Immature natural killer cell (primary cell): ENCODE measurements around the gene CCNG1. TPM values are rescaled to one million over a fixed set of nuclear protein-coding genes. Genes with fewer than 3 reads are reported as not detected.
A peak's percentile ranks its signal among the peaks of the same experiment; 100 is the strongest.
"Not testable (repeated sequence)": the region's sequence is repeated elsewhere in the genome, so short reads cannot be mapped to it uniquely, and the experiment has no call there.

Source experiments
- DNase-seq, 3 donors: peaks; one replicate each; pipeline ENCODE4 v3.0.0; 2022; ENCODE audit warnings: mixed read lengths in 1 of 3
- H3K27ac Mint-ChIP-seq, 6 donors: one replicate each; pipeline ENCODE4 v1.8.0; 2020; ENCODE audit warnings: mixed read lengths in 6 of 6, mild to moderate bottlenecking in 5 of 6, inconsistent platforms in 4 of 6, moderate library complexity in 3 of 6
- H3K27me3 Mint-ChIP-seq, 3 donors: one replicate each; pipeline ENCODE4 v1.8.0; 2020 to 2021; ENCODE audit warnings: low read depth in 3 of 3, mild to moderate bottlenecking in 3 of 3, mixed read lengths in 3 of 3, moderate library complexity in 3 of 3, inconsistent platforms in 1 of 3
- H3K36me3 Mint-ChIP-seq, 3 donors: one replicate each; pipeline ENCODE4 v1.8.0; 2020; ENCODE audit warnings: mixed read lengths in 3 of 3, inconsistent platforms in 2 of 3, mild to moderate bottlenecking in 2 of 3
- H3K4me1 Mint-ChIP-seq, 2 donors: one replicate each; pipeline ENCODE4 v1.8.0; 2020; ENCODE audit warnings: inconsistent platforms in 2 of 2, mild to moderate bottlenecking in 2 of 2, mixed read lengths in 2 of 2, moderate library complexity in 1 of 2
- H3K4me3 Mint-ChIP-seq, 5 donors: one replicate each; pipeline ENCODE4 v1.8.0; 2020; ENCODE audit warnings: mild to moderate bottlenecking in 5 of 5, mixed read lengths in 5 of 5, inconsistent platforms in 3 of 5, moderate library complexity in 3 of 5
- H3K9me3 Mint-ChIP-seq, 6 donors: one replicate each; pipeline ENCODE4 v1.8.0; 2020; ENCODE audit warnings: mild to moderate bottlenecking in 6 of 6, mixed read lengths in 6 of 6, inconsistent platforms in 4 of 6, moderate library complexity in 3 of 6
- polyA plus RNA-seq, 3 donors: library from polyadenylated mRNA; unstranded; fragments of 300-500 nt; fragmentation: Illumina TruSeq; gene quantifications; one replicate each; pipeline ENCODE4 v1.2.3, GENCODE V29; 2021

The CCNG1 gene, protein sequence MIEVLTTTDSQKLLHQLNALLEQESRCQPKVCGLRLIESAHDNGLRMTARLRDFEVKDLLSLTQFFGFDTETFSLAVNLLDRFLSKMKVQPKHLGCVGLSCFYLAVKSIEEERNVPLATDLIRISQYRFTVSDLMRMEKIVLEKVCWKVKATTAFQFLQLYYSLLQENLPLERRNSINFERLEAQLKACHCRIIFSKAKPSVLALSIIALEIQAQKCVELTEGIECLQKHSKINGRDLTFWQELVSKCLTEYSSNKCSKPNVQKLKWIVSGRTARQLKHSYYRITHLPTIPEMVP
- polyA plus RNA-seq, result 100 to 1,000 TPM in 1 of 3 donors, 10 to 100 TPM in 2; 67.5 to 118 (median 92.9) TPM

- Mint-ChIP-seq H3K36me3 (peaks cover 0 to 14% (median 5%) of the 10 kb centered on the region in 3 donors), H3K27me3 (peaks cover 5 to 6% (median 6%) of the 10 kb centered on the region in 3 donors), H3K27ac (peak within 1 kb of the TSS; percentile 86 to 94 (median 91)), H3K4me1 (peaks cover 30 to 56% of the 10 kb centered on the region in 2 donors), H3K9me3 (no peaks in the 10 kb centered on the region), H3K4me3 (peak within 1 kb of the TSS; percentile 85 to 95 (median 91))
- DNase-seq, result peak; percentile 90 to 92 (median 91)
These were observed at the start of gene CCNG1 for GRCh38 chr5:163437309-163438182. Gene CCNG1, plus strand, starts transcription at chr5:163437595. Its CDS starts 1,662 bp downstream, at chr5:163439257.

DNA sequence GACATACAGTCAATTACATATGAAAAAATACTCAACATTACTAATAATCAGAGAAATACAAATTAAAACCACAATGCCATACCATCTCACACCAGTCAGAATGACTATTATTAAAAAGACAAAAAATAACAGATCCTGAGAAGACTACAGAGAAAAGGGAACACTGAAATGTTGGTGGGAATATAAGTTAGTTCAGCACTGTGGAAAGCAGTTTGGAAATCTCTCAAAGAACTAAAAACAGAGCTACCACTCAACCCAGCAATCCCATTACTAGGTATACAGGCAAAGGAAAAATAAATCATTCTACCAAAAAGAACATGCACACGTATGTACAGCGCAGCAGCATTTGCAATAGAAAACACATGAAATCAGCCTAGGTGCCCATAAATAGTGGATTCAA, 41.6 kb upstream of the CCNG1 start:
- H3K9me3 Mint-ChIP-seq, result peaks cover 0 to 8% (median under 1%) of the 10 kb centered on the region in 6 donors
- no peaks in the 10 kb centered on the region for H3K4me1 Mint-ChIP-seq
- no peak overlapping the region for H3K27ac Mint-ChIP-seq
- DNase-seq, result no peak
- H3K27me3 Mint-ChIP-seq, result peaks cover 2 to 13% (median 6%) of the 10 kb centered on the region in 3 donors
- no peaks in the 10 kb centered on the region for H3K36me3 Mint-ChIP-seq
- H3K4me3 Mint-ChIP-seq, result no peak overlapping the region

DNA sequence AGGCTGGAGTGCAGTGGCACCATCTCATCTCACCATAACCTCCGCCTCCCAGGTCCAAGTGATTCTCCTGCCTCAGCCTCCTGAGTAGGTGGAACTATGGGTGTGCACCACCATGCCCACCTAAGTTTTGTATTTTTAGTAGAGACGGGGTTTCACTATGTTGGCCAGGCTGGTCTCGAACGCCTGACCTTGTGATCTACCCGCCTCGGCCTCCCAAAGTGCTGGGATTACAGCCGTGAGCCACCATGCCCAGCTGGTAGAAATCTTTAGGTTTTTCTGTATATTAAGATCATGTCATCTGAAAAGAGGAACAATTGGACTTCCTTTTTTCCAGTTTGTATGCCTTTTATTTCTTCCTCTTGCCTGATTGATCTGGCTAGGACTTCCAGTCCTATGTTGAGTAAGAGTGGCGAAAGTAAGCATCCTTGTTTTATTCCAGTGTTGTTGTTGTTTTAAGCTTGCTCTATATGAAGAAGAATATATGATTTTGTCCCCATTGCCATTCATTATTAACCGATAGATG, 40.5 kb upstream of the CCNG1 start:
- not testable (repeated sequence) for H3K4me3 Mint-ChIP-seq, H3K4me1 Mint-ChIP-seq, H3K36me3 Mint-ChIP-seq, H3K27ac Mint-ChIP-seq, DNase-seq, H3K9me3 Mint-ChIP-seq
- H3K27me3 Mint-ChIP-seq, result peaks cover 2 to 10% (median 5%) of the 10 kb centered on the region in 3 donors

DNA sequence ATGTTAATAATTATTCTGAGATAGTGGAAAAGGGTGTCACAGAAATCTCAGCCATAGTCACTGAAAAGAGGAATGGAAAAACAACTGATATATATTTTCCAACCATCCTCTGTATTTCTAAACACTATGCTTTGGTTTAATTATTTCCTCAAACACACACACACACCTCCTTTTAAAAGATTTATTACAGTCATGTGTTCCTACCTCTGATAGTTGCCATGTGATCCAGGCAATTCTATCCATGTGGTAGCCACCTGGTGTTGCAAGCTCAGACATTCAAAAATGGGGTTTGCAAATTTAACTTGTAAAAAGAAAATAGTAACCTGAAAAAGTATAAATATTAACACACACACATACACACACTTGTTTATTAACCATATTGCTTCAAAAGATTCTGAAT, 40.0 kb upstream of the CCNG1 start:
- DNase-seq, result no peak
- Mint-ChIP-seq H3K27ac (no peak overlapping the region), H3K4me3 (no peak overlapping the region), H3K36me3 (no peaks in the 10 kb centered on the region), H3K4me1 (no peaks in the 10 kb centered on the region), H3K27me3 (peaks cover 2 to 10% (median 5%) of the 10 kb centered on the region in 3 donors), H3K9me3 (peaks cover 0 to 6% (median 0%) of the 10 kb centered on the region in 6 donors)

- H3K4me1 Mint-ChIP-seq, result no peaks in the 10 kb centered on the region
- no peaks in the 10 kb centered on the region for H3K36me3 Mint-ChIP-seq
- no peak for DNase-seq
- peaks cover 0 to 6% (median 4%) of the 10 kb centered on the region in 3 donors for H3K27me3 Mint-ChIP-seq
- H3K9me3 Mint-ChIP-seq, result peaks cover 0 to 2% (median 0%) of the 10 kb centered on the region in 6 donors
- H3K27ac Mint-ChIP-seq, result no peak overlapping the region
- no peak overlapping the region for H3K4me3 Mint-ChIP-seq
These were observed 37.5 kb upstream of the CCNG1 start for GRCh38 chr5:163399923-163400322.

DNA sequence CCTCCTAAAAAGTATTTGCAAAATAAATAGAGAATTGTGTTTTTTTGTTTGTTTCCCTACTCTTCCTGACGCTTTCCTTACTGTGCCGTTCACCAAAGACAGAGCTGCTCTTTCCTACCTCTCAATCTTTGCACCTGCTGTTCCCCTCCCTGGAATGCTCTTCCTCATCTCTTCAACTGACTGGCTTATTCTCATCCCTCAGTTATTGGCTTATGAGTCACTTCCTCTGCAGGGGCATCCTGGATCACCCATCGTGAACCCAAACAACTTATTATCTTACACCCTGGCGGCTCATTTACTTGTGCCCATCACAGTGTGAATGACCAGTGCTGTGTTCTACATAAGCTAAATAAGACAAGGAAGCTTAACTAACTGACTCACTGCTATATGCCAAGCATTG, 36.1 kb upstream of the CCNG1 start:
- peaks cover 0 to 2% (median 0%) of the 10 kb centered on the region in 6 donors for H3K9me3 Mint-ChIP-seq
- no peak for DNase-seq
- peaks cover 0 to 6% (median under 1%) of the 10 kb centered on the region in 3 donors for H3K27me3 Mint-ChIP-seq
- H3K4me1 Mint-ChIP-seq, result no peaks in the 10 kb centered on the region
- no peaks in the 10 kb centered on the region for H3K36me3 Mint-ChIP-seq
- no peak overlapping the region for H3K4me3 Mint-ChIP-seq
- H3K27ac Mint-ChIP-seq, result no peak overlapping the region

- Mint-ChIP-seq H3K27ac (no peak overlapping the region), H3K4me3 (no peak overlapping the region), H3K27me3 (peaks cover 0 to 6% (median 0%) of the 10 kb centered on the region in 3 donors), H3K4me1 (peaks cover 0 to 2% of the 10 kb centered on the region in 2 donors), H3K9me3 (peaks cover 0 to 2% (median 0%) of the 10 kb centered on the region in 6 donors), H3K36me3 (no peaks in the 10 kb centered on the region)
- DNase-seq, result no peak
These were observed 35.4 kb upstream of the CCNG1 start for GRCh38 chr5:163402007-163402406.

DNA sequence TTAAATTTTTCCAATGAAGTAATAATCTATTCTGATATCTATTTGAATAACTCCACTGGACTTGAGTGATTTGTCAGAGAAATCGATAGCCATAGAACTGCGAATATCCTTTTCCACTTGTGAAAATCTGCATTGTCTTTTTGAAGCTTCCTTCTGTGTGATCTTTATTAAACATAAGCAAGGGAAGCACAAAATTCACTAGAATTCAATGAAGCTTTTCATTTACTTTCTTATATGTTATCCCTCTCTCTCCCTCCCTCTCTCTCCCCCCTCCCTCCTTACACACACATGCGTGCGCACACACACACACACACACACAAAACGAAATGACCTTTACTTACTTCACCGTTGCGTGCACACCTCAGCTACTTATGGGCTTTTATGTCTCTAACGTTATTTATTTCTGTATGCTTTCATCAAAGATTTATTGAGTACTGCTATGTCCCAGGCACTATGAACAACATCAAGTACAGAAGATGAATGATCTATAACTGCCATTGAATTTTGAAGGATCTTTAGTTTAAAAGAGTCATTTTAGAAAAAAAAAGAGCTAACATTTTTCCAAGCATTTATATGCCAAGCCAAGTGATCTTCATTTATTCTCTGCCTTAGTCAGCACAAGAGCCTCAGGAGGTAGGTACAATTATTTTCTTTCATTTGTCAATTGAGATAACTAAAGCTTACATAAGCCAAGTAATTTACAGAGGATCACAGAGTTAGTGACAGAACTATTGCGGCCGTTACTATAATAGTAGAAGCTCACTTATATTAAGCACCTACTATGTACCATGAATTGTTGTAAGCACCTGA, 32.8 kb upstream of the CCNG1 start:
- Mint-ChIP-seq H3K27me3 (peaks cover 0 to 6% (median 4%) of the 10 kb centered on the region in 3 donors), H3K9me3 (peaks cover 0 to 2% (median 0%) of the 10 kb centered on the region in 6 donors), H3K4me1 (peaks cover 4 to 13% of the 10 kb centered on the region in 2 donors), H3K27ac (no peak overlapping the region), H3K36me3 (no peaks in the 10 kb centered on the region), H3K4me3 (no peak overlapping the region)
- no peak for DNase-seq

DNA sequence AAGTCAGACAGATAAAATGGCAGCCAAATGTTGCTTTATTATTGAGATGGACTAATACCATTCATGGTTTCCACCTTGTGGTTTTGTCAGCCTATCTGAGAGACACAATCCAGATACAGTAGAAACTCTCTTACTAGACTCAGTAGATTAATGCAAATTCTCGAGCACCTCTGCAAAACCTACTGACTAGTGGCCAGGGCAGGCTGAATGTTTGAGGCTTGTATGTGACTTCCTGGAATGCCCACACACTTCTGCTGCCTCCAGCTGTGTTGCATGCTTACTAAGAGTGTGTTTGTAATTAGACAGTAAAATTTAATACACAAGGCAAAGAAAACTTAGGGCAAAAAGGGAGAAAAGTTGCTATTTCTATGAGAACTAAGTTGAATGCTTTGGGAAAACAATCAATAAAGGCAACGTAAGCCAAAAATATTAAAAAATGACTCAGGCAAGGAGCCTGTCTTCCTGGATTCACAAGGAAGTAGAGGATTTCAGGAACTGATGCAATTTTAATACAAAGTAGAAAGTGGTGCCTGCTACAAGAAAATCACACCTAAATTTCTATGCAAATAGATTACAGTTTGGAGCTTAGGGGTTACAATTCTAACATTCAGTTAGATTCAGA, 30.2 kb upstream of the CCNG1 start:
- Mint-ChIP-seq H3K9me3 (no peaks in the 10 kb centered on the region), H3K4me3 (no peak overlapping the region), H3K27me3 (peaks cover 0 to 4% (median 2%) of the 10 kb centered on the region in 3 donors), H3K36me3 (no peaks in the 10 kb centered on the region), H3K4me1 (peaks cover 4 to 13% of the 10 kb centered on the region in 2 donors), H3K27ac (no peak overlapping the region)
- DNase-seq, result no peak

DNA sequence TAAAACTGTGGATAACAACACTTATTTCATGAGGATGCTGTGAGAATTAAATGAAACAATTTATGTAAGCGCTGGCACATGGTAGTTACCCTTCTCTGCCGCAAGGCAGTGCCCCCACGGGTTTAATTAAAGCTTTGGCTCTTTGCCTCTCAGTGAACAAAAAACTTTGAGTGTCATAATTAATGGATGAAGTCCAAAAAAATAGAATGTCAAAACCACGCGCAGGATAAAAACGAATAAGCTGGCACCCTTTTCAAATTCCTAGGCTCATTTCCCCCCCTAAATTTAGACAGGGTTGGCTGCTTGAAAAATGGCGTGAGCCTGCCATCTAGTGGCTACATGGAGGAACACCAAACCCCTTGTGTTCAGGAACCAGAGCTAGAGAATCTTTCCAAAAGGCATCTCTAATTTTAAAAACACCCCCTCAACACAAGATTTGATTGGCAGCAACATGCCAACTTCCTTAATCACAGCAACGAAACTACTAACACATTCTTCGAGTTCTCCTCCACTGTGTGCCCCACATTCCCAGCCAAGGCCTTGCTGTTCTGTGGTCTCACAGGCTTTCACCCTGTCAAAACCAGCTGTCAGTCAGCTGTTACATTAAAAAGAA, 29.0 kb upstream of the CCNG1 start:
- Mint-ChIP-seq H3K4me1 (peaks cover 4 to 13% of the 10 kb centered on the region in 2 donors), H3K27ac (no peak overlapping the region), H3K27me3 (peaks cover 0 to 4% (median 3%) of the 10 kb centered on the region in 3 donors), H3K9me3 (no peaks in the 10 kb centered on the region), H3K4me3 (peak overlapping the region in 4 of 5 donors; percentile 8 to 51 (median 34)), H3K36me3 (no peaks in the 10 kb centered on the region)
- peak; percentile 53 to 59 (median 56) for DNase-seq

GRCh38 chr5:163409384-163409783, 28.0 kb upstream of the CCNG1 start:
- Mint-ChIP-seq H3K4me1 (peaks cover 4 to 13% of the 10 kb centered on the region in 2 donors), H3K4me3 (no peak overlapping the region), H3K27ac (no peak overlapping the region), H3K9me3 (no peaks in the 10 kb centered on the region), H3K36me3 (no peaks in the 10 kb centered on the region), H3K27me3 (peaks cover 0 to 4% (median 3%) of the 10 kb centered on the region in 3 donors)
- no peak for DNase-seq

DNA sequence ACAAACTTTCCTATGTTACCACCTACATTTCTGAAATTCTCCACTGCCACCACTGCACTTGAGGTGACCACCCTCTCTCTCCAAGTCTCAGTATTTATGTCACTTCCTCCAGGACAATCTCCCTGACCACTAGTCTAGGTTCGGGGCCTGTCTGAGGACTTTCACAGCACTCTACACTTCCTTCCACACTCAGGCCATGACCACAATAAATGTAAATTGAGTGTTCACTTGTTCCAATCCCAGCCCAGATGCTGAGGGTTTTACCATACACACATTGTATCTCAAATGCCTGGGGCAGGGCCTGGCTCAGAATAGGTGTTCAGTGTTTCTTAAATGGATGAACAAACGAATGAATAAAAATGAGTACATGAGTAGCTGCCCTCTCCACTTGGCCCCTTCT, 26.9 kb upstream of the CCNG1 start:
- Mint-ChIP-seq H3K27me3 (peaks cover 0 to 5% (median 3%) of the 10 kb centered on the region in 3 donors), H3K4me3 (no peak overlapping the region), H3K9me3 (no peaks in the 10 kb centered on the region), H3K4me1 (peaks cover 4 to 13% of the 10 kb centered on the region in 2 donors), H3K36me3 (no peaks in the 10 kb centered on the region), H3K27ac (no peak overlapping the region)
- no peak for DNase-seq
